ENCODE measurements around the gene PRELID1.

Gene PRELID1

GRCh38 chr5:177306674-177307543 is 3.3 kb downstream of the PRELID1 start:
- Mint-ChIP-seq H3K4me3 (peak overlapping the region; percentile 11), H3K36me3 (peaks cover 24% of the 10 kb centered on the region), H3K27me3 (no peaks in the 10 kb centered on the region), H3K4me1 (peaks cover 89% of the 10 kb centered on the region), H3K9me3 (no peaks in the 10 kb centered on the region), H3K27ac (peak overlapping the region; percentile 64)
- no peak for ATAC-seq

GRCh38 chr5:177307544-177308363 is 4.2 kb downstream of the PRELID1 start:
- ATAC-seq: no peak
- Mint-ChIP-seq H3K9me3 (no peaks in the 10 kb centered on the region), H3K36me3 (peaks cover 24% of the 10 kb centered on the region), H3K27ac (peak overlapping the region; percentile 46), H3K27me3 (no peaks in the 10 kb centered on the region), H3K4me1 (peaks cover 89% of the 10 kb centered on the region), H3K4me3 (peak overlapping the region; percentile 46)

- Mint-ChIP-seq H3K36me3 (peaks cover 24% of the 10 kb centered on the region), H3K4me1 (peaks cover 85% of the 10 kb centered on the region), H3K27me3 (no peaks in the 10 kb centered on the region), H3K27ac (peak overlapping the region; percentile 46), H3K9me3 (no peaks in the 10 kb centered on the region), H3K4me3 (no peak overlapping the region)
- ATAC-seq: no peak
Measured at GRCh38 chr5:177308740-177309139, 5.1 kb downstream of the PRELID1 start.

GRCh38 chr5:177309351-177310191 is 6.0 kb downstream of the PRELID1 start:
- Mint-ChIP-seq H3K27ac (peak overlapping the region; percentile 46), H3K4me1 (peaks cover 78% of the 10 kb centered on the region), H3K36me3 (peaks cover 24% of the 10 kb centered on the region), H3K9me3 (no peaks in the 10 kb centered on the region), H3K27me3 (no peaks in the 10 kb centered on the region), H3K4me3 (no peak overlapping the region)
- no peak for ATAC-seq

GRCh38 chr5:177310332-177310731 is 6.7 kb downstream of the PRELID1 start:
- Mint-ChIP-seq H3K4me1 (peaks cover 71% of the 10 kb centered on the region), H3K27ac (peak overlapping the region; percentile 23), H3K27me3 (no peaks in the 10 kb centered on the region), H3K36me3 (peaks cover 17% of the 10 kb centered on the region), H3K9me3 (no peaks in the 10 kb centered on the region), H3K4me3 (no peak overlapping the region)
- no peak for ATAC-seq

- Mint-ChIP-seq H3K27me3 (no peaks in the 10 kb centered on the region), H3K27ac (peak overlapping the region; percentile 23), H3K9me3 (no peaks in the 10 kb centered on the region), H3K4me1 (peaks cover 65% of the 10 kb centered on the region), H3K36me3 (peaks cover 12% of the 10 kb centered on the region), H3K4me3 (peak overlapping the region; percentile 73)
- ATAC-seq: peak; percentile 34
Measured at GRCh38 chr5:177310757-177311391, 7.3 kb downstream of the PRELID1 start.

- H3K9me3 Mint-ChIP-seq: no peaks in the 10 kb centered on the region
- peaks cover 7% of the 10 kb centered on the region for H3K36me3 Mint-ChIP-seq
- peak overlapping the region; percentile 86 for H3K4me3 Mint-ChIP-seq
- peaks cover 60% of the 10 kb centered on the region for H3K4me1 Mint-ChIP-seq
- peak overlapping the region; percentile 23 for H3K27ac Mint-ChIP-seq
- no peaks in the 10 kb centered on the region for H3K27me3 Mint-ChIP-seq
- ATAC-seq: peak; percentile 1
Measured at GRCh38 chr5:177311392-177311722, 7.8 kb downstream of the PRELID1 start.

GRCh38 chr5:177311723-177312648 is 8.4 kb downstream of the PRELID1 start, which contains the start of gene MXD3:
TSS of gene MXD3 (minus strand) at chr5:177311898. CDS start at chr5:177311830, 68 bp downstream.
- no peaks in the 10 kb centered on the region for H3K9me3 Mint-ChIP-seq
- H3K36me3 Mint-ChIP-seq: peaks cover under 1% of the 10 kb centered on the region
- peak within 1 kb of the TSS; percentile 23 for H3K27ac Mint-ChIP-seq
- no peaks in the 10 kb centered on the region for H3K27me3 Mint-ChIP-seq
- peak within 1 kb of the TSS; percentile 86 for H3K4me3 Mint-ChIP-seq
- peaks cover 54% of the 10 kb centered on the region for H3K4me1 Mint-ChIP-seq
- ATAC-seq: peak; percentile 93

GRCh38 chr5:177312649-177313181 is 9.1 kb downstream of the PRELID1 start:
- Mint-ChIP-seq H3K27me3 (no peaks in the 10 kb centered on the region), H3K27ac (peak overlapping the region; percentile 23), H3K36me3 (no peaks in the 10 kb centered on the region), H3K9me3 (no peaks in the 10 kb centered on the region), H3K4me3 (peak overlapping the region; percentile 86), H3K4me1 (peaks cover 50% of the 10 kb centered on the region)
- peak; percentile 6 for ATAC-seq

GRCh38 chr5:177313561-177314259 is 10.1 kb downstream of the PRELID1 start:
- Mint-ChIP-seq H3K4me1 (peaks cover 47% of the 10 kb centered on the region), H3K27ac (no peak overlapping the region), H3K36me3 (no peaks in the 10 kb centered on the region), H3K9me3 (no peaks in the 10 kb centered on the region), H3K27me3 (no peaks in the 10 kb centered on the region), H3K4me3 (no peak overlapping the region)
- no peak for ATAC-seq

GRCh38 chr5:177314376-177315342 is 11.1 kb downstream of the PRELID1 start:
- no peaks in the 10 kb centered on the region for H3K27me3 Mint-ChIP-seq
- H3K9me3 Mint-ChIP-seq: peaks cover 3% of the 10 kb centered on the region
- peaks cover 6% of the 10 kb centered on the region for H3K36me3 Mint-ChIP-seq
- H3K4me1 Mint-ChIP-seq: peaks cover 38% of the 10 kb centered on the region
- no peak overlapping the region for H3K27ac Mint-ChIP-seq
- no peak for ATAC-seq
- no peak overlapping the region for H3K4me3 Mint-ChIP-seq

- no peak for ATAC-seq
- H3K4me3 Mint-ChIP-seq: no peak overlapping the region
- H3K27me3 Mint-ChIP-seq: no peaks in the 10 kb centered on the region
- H3K9me3 Mint-ChIP-seq: peaks cover 6% of the 10 kb centered on the region
- H3K27ac Mint-ChIP-seq: no peak overlapping the region
- peaks cover 34% of the 10 kb centered on the region for H3K4me1 Mint-ChIP-seq
- H3K36me3 Mint-ChIP-seq: peaks cover 11% of the 10 kb centered on the region
Measured at GRCh38 chr5:177315411-177315810, 11.8 kb downstream of the PRELID1 start.
